HG03565 (cell line): ENCODE measurements around the gene VAMP2.

Experiments
- ATAC-seq: cut with Tn5 transposase; IDR thresholded peaks from one replicate; pipeline ENCODE4 v1.9.1; 2021; ENCODE audit warnings: mild to moderate bottlenecking, moderate library complexity; ENCODE audit not compliant: unreplicated experiment

The VAMP2 gene, protein sequence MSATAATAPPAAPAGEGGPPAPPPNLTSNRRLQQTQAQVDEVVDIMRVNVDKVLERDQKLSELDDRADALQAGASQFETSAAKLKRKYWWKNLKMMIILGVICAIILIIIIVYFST

DNA sequence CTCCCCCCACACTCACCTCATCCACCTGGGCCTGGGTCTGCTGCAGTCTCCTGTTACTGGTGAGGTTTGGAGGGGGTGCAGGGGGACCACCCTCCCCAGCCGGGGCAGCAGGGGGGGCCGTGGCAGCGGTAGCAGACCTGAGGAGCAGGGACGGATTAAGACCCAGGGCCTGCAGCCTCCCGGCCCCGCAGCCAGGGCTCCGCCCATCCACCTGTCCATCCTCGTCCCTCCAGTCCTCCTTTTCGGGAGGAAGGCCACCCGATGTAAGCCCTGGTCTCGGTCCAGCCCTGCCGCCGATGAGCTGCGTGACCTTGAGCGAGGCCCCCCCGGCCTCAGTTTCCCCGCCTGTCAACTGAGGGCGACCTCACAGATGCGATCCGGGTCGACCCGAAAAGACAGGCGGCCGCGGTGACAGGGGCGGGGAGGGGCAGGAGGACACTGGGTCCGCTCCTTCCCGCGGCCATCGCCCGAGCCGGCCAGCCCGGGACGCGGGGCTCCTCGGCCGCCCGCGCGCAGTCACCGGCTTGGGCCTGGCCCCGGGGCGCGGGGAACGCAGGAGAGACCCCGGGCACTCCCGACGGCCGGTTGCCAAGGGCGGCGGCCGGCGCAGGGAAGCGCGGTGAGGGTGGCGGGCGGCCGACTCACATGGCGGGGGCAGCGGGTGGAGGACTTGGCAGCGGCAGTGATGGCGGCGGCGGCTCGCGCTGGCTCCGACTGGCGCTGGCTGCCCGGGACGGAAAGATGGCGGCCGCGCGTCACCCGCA is at the start of gene VAMP2:
TSS of gene VAMP2 (minus strand) at position 716 of the 764 bp plus-strand sequence. CDS start at position 647, 69 bp downstream.
- ATAC-seq = no peak

DNA sequence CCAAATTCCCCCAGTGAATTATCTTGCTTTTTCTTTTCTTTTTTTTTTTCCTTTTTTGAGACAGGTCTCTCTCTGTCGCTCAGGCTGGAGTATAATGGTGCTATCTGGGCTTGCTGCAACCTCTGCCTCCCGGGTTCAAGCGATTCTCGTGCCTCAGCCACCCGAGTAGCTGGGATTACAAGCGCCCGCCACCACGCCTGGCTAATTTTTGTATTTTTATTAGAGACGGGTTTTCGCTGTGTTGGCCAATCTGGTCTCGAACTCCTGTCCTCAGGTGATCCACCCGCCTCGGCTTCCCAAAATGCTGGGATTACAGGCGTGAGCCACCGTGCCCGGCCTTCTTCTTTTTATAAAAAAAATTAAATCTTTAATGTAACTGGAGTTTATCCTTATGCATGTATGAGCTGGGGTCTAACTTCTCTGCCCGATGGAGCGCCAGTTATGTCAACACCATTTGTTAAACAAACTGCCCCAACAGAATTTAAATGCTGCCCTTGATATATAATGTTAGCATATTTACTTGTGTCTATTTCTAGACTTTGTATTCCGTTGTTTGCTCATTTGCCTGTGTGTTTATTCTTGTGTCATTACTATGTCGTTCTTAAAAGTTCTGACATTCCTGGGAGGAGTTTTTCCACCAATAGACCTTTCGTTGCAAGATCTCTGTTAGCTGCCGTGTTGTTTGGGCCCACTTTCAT is 48.2 kb upstream of the VAMP2 start:
- no peak for ATAC-seq

DNA sequence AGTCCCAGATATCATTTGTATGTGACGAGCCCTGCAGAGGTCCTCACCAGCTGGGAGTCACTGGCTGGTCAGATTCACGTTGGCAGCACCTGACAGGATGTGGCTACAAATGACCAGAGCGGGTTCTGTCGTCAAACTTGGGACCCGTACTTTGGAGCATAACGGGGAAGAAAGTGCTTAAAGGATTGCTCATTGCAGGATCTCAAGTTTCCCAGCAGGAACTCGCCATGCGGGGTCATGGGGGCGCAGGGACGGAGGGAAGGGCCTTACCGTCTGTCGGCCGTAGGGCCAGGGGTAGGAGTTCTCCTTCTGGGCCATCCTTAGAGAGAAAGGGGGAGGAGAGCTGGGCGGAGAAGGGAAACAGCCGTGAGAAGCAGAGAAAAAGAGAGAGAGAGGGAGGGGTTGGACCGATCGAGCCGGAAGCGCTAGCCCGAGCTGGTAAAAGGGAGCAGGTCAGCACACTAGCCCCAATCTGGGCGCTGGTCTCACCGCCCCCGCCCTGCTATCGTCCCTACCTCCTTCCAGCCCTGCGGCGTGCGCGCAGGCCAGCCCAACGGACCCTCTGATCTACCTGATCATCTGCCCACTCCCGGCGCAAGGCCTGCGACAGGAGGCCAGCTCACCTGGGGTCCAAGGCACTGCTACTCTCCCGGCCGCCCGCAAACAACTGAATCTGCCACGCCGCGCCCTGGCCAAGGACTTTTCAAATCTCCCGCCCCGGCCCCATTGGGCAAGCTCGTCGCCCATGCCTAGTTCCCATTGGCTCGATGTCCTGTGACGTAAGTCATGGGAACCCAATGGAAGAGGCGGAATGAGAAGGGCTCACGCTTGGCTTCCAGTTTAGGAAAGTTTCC is 47.4 kb upstream of the VAMP2 start, which contains the start of gene AURKB:
TSS of gene AURKB (minus strand) at position 669 of the 854 bp plus-strand sequence. CDS start at position 318, 351 bp downstream.
- ATAC-seq = peak; percentile 74

DNA sequence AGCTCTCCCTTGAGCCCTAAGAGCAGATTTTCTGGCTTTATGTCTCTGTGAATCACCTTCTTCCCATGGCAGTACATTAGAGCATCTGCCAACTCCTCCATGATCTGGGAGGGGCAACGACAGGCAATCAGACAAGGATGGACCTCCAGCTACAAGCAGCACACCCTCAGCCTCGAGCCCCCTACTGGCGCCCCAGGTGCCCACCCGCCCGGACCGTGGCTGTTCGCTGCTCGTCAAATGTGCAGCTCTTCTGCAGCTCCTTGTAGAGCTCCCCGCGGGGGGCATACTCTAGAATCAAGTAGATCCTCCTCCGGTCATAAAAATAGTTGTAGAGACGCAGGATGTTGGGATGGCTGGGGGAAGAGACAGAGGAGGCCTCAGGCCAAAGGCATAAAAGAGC is 43.8 kb upstream of the VAMP2 start:
- ATAC-seq = no peak

DNA sequence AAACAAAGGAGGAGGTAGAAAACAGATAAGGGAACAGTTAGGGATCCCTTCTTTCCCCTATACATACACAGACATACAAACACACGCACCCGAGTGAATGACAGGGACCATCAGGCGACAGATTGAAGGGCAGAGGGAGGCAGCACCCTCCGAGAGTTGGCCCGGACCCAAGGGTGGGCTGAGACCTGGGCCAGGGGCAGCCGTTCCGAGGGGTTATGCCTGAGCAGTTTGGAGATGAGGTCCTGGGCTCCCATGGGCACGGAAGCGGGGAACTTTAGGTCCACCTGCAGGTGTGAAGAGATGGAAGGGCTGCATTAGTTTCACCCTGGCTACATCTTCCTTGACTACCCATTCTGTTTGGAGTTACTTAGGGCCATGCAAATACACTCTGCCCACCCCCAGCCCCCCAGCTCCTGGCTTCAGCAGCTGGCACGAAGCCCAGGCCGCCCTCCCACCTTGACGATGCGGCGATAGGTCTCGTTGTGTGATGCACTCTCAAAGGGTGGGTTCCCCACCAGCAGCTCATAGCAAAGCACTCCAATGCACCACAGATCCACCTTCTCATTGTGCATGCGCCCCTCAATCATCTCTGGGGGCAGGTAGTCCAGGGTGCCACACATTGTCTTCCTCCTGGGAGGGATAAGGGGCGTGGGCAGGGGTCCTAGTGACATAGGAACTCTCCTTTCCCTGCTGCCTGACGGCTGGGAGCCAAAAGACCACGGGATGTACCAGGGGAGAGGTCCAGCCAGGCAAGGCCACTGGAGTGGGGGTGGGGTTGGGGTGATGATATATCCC is 42.2 kb upstream of the VAMP2 start:
- no peak for ATAC-seq

DNA sequence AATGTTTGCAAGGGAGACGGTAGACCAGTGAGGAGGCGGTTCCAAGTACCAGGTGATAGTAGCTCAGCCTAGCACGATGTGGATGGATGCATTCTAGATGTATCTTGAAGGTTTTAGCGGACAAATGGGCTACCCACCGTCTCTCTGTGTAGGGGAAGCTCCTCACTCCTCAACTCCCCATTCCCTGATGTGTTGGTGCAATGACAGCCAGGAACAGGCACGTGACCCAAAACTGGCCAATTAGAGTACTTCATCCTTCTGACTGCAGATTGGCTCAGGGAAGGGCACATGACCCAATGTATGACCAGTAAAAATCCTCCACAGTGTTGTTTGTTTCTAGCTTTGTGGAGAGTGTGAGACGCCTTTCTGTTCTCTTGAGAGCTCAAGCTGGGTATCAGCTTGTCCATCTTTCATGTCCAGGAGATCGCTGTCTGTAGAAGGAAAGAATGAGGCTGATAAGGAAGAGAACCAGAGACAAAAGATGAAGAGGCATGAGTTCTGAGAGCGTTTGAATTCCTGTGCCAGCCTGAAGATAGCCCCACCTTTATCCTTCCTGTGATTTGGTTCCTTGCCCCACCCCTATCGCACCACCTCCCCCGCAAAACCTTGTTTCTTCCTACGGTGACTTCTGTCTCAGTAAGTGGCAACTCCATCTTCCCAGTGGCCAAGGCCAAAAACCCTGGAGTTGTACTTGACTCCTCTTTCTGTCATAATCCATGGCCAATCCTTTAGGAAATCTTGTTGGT is 29.5 kb upstream of the VAMP2 start:
- peak; percentile 25 for ATAC-seq

DNA sequence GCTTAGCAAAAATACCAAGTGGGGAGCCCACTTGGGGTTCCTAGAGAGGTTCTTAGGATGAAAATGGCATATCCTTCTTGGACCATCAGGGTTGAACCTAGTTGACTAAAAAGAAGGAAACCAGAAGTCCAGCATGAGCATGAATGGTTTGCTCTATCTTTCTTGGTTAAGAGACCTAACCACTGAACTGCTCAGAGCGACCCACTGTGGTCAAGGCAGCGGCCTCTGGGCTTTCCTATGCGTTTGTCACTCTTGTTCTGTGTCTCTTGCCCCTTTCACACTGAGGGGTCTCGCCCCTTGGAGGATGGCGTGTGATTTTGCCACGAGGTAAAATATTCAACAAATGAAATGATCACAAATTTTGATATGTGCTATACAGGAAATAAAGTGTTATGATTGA is 27.8 kb upstream of the VAMP2 start:
- ATAC-seq = no peak

DNA sequence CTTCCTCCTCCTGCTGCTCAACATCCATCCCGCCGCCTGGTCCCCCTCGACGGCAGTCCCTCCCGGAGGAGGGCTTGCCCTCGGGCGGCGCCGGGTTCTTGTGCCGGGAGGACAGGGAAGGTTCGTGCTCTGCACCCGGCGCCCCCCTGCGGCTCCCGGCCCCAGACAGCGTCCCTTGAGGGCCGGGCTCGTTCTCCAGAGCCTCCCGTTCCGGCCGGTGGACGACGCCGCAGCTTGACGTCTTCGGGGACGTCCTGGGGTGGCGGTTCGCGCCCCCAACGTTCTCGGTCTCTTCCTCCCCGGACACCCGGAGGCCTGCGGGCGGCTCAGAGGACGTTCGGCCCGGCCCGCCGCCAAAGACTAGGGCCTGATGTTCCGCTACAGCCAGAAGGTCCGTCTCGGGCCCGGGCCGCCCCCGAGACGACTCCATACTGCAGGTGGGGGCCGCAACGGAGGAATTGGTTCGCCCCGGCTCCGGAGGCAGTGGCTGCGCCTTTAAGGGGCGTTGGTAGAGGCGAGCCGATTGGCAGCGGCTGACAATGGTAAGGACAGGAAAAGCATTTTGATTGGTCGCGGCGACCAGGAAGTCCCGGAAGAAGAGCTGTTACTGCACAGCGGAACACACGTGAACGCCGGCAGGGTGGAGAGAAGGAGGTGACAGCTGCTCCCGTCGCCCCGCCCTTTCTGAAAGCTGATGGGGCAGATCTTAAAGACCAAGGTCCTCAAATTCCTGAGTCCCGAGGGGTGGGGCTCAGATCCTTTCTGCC is 27.1 kb upstream of the VAMP2 start, which contains the start of gene BORCS6:
TSS of gene BORCS6 (minus strand) at position 470 of the 767 bp plus-strand sequence. CDS start at position 430, 40 bp downstream.
- peak; percentile 35 for ATAC-seq

DNA sequence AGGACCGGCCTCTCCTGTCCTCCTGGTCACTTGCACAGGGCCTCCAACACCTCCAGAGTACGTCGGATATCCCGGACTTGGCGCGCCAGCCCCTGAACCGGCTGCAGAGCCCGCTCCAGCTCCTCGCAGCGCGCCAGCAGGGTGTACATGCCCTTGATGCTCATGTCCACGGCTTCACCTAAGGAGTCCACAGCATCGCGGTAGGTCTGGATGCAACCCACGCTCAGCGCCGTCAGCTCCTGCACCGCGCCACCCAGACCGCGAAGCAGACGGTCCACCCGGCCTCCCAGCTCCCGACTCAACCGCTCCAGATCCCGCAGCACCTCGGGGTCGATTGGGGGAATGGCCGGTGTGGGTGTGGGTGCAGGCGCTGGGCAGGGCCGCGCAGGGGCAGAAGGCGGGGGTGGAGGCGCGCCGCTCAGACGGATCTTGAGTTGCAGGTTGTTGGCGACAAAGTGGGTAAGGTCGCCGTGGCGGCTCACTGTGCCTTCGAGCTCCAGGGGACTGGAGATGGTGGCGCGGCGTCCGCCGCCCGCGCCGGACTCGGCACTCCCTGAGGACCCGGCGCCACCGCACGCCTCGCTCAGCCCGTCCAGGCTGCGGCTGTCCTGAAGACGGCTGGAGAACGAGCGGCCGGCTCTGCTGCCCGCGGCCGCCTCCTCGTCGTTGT is 26.4 kb upstream of the VAMP2 start:
- ATAC-seq = no peak

DNA sequence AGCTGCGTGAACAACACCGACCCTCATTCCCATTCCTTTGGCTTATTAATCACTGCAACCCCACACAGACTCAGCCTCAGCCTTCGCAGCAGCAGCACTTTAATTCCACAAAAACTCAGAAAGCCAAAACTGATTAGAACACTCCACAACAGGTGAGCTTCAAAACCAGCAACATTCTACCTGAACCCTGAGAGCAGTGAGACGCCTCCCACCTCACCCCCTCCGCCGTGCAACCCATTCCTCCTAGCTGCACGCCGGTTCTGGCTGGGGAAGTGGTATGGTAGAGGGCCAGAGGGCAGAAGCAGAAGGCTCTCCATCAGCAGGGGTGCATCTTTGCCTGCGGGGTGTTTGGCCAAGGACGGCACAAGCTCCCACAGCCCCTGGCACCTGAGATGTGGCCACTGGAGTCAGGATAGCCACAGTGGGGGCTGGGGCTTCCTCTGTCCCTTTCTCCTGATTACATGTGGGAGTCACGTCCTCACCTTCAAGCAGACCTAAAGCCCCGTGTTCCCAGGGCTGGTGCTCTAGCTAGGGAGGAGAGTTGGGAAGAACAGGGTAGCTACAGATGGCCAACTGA is 25.6 kb upstream of the VAMP2 start:
- ATAC-seq = no peak

DNA sequence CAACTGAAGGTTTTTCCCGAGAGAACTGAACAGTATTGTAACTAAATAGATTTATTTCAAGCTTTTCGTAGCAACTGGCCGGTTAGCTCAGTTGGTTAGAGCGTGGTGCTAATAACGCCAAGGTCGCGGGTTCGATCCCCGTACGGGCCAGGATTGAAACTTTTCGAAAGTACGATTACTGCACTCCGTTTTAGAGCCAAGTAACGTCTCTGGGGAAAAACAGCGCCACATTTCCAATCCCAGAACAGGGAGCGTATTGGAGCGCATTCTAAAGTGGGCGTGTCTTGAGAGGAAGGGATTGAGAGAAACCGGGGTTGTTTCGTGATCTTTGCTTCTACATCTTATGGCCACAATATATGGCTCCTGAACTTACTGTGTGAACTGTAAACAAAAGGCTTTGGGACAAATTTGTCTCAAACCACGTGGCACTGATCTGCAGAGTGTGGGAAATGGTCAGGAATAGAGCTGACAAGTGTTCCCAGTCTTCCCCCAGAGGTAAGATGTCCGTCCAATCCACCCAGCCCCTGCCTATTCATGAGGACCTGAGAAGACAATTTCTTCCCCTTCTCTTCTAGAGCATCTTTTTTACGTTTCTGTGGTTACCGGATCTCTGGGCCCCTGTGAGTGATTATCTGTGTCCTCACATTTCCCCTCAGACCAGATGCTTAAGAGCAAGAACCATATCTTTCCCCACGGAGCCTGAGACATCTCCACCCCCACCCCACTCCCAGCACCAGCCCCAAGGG is 24.9 kb upstream of the VAMP2 start:
- ATAC-seq = peak; percentile 14

DNA sequence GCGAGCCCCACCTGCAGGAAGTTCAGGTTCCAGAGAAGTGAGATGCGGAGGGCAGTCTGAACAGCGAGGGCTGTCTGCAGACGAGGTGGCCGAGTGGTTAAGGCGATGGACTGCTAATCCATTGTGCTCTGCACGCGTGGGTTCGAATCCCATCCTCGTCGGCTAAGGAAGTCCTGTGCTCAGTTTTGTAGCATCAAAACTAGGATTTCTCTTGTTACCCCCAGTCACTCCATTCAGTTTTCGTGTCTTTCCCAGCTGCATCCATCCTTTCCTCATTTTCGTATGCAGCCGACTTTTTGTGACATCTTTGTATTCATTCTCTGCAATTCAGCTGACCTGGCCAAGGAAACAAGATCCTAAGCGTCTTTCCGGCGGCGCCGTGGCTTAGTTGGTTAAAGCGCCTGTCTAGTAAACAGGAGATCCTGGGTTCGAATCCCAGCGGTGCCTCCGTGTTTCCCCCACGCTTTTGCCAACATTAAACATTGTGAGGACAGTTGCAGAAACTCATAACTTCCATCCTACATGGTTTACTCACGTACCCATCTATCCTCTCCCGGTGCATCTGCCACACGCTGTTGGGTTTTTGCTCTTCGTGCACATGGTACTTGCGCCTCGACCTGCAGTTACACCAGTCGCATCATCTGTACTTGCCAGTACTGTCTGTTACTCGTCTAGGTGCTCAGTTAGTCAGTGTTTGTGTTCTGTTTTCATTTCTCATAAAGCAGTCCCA is 24.2 kb upstream of the VAMP2 start:
- peak; percentile 19 for ATAC-seq

DNA sequence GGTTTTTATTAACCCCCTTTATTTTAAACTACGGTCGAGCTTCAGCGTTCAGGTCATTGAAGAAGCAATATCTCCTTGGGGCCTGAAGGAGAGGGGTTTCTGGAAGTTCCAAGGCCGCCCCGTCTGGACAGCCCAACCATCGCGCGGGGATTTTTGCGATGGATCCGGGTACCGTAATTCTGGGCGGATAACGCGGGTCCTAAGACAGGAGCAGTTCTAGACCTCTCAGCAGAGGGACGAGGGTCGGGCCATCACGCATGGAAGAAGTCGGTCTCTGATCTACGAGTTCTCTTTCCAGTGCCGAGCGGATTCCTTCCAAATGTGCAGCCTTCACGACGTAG is 23.7 kb upstream of the VAMP2 start:
- ATAC-seq = no peak

DNA sequence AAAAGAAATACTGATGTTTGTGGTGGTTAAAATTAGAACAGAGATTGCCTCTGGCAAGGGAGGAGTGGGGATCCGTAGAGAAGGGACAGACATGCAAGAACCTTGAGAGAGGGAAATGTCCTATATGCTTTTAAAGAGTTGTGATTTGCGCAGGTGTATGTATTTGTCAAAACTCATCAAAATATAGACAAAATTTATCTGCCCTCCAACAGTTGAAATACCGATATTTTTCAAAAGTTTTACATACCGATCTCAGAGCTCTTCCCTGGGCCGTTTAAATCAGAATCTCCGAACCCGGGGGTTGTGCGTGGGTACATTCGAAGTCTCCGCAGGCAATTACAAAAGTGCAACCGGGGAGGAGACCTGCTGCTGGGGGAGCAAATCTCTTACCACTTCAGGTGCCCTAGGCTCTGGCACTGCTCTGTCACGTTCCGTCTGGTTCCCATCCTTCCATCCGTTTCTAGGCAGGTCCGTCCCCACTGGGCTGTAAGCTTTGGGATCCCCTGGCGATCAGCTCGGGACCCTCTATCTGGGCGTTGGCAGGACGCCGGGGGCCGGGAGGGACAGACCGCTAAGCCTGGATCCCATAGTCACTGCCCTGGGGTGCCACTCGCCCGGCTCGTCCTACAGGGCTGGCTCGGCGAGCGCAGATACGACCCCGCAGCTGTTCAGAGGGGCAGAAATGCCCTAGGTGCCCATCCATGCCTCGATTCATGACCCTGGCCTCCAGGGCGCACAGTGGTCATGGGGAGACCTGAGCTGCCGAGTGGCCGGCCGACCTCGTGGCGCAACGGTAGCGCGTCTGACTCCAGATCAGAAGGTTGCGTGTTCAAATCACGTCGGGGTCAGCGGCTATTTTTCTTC is 23.1 kb upstream of the VAMP2 start:
- ATAC-seq = no peak

DNA sequence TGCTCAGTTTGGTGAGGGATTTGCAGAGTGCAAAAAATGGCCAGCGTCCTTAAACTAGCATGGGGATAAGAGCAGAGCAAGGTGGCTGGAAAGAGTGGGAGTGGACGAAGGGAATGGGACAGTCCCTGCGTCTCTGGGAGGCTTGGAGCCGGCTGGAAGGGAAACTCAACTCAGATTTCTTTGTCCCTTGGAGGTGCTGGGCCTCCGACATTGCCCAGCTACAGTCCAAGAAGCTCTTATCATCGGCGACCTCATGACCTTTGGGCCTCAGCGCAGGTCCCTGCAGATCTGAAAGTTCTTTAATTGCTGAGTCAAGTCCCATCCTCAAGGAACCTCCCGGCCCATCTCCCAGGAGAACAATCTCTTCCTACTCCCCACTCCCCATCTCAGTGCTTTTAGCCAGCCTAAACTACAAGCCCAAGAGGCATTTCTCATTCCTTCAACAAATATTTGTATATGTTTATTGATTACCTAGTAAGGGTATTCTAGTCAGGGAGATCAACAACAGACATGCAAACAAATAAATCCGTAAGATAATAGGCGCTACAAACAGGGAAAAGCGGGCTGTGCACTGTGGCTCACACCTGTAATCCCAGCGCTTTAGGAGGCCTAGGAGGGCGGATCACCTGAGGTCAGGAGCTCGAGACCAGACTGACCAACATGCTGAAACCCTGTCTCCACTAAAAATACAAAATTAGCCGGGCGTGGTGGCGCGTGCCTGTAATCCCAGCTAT is 14.4 kb upstream of the VAMP2 start:
- no peak for ATAC-seq
